KOPT-K1 (cell line): Measurements from ENCODE around the gene AP5M1.
"Not testable (repeated sequence)": the region's sequence is repeated elsewhere in the genome, so short reads cannot be mapped to it uniquely, and the experiment has no call there.

Experiments
- H3K27ac ChIP-seq: fragments of 200-600 bp; sonication (generic); 2 replicates; pipeline ENCODE4 v1.5.1; 2016; ENCODE audit warnings: antibody characterized with exemption, mild to moderate bottlenecking, low read depth, low read length; ENCODE audit not compliant: poor library complexity, severe bottlenecking
- H3K36me3 ChIP-seq: fragments of 200-600 bp; sonication (generic); 2 replicates; pipeline ENCODE4 v1.5.1; 2017; ENCODE audit warnings: antibody characterized with exemption, mild to moderate bottlenecking, low read length, moderate library complexity; ENCODE audit not compliant: insufficient read depth
- H3K9me3 ChIP-seq: fragments of 200-600 bp; sonication (generic); 2 replicates; pipeline ENCODE4 v1.5.1; 2017; ENCODE audit warnings: antibody characterized with exemption, low read length, mild to moderate bottlenecking; ENCODE audit not compliant: insufficient read depth, poor library complexity, severe bottlenecking

AP5M1 gene

DNA sequence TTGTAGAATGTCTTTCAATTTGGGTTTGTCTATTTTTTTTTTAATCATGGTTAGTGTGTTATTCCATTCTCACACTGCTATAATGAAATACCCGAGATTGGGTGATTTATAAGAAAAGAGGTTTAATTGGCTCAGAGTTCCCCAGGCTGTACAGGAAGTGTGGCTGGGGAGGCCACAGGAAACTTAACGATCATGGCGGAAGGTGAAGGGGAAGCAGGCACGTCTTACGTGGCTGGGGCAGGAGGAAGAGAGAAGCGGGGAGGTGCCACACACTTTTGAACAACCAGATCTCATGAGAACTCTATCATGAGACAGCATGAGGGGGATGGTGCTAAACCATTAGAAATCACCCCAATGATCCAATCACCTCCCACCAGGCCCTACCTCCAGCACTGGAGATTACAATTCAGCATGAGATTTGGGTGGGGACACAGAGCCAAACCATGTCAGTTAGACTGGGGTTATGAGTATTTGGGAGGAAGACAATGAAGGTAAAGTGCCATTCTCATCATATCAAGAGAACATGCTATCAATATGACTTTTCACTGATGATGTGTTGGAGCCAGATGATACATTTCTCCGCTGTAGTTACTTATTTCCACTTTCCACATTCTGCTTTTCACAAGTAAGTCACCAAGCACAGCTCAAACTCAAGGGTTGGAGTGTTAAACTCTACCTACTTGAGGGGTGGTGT, 45.8 kb downstream of the AP5M1 start:
- Histone ChIP-seq H3K9me3 (no peaks in the 10 kb centered on the region), H3K27ac (no peak overlapping the region), H3K36me3 (no peaks in the 10 kb centered on the region)

DNA sequence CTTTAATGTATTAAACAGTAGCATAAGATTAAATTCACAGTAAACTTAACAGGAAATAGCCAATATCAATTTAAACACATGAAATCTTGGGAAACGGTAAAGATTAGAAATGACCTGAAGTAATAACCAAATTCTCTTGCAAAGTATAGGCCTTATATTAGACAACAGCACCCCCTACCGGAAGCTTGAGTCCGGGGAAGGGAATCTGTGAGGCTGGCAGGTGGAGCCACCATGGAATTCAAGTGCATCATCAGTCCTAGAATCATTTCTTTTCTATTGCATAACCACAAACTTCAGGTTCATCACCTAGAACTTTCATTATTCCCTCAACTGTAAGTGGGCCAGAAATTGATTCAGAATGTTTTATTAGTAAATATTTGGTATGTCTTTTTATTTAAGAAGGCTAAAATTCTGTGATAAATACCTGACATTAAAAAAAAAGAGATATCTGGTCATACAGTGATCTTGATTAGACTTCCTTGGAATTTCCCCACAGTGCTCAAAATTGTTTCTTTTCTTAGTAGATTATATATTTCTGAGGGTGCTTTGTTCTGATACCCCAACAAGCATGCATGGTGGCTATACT, 48.6 kb downstream of the AP5M1 start:
- H3K27ac ChIP-seq, result no peak overlapping the region
- no peaks in the 10 kb centered on the region for H3K36me3 ChIP-seq
- H3K9me3 ChIP-seq, result no peaks in the 10 kb centered on the region

DNA sequence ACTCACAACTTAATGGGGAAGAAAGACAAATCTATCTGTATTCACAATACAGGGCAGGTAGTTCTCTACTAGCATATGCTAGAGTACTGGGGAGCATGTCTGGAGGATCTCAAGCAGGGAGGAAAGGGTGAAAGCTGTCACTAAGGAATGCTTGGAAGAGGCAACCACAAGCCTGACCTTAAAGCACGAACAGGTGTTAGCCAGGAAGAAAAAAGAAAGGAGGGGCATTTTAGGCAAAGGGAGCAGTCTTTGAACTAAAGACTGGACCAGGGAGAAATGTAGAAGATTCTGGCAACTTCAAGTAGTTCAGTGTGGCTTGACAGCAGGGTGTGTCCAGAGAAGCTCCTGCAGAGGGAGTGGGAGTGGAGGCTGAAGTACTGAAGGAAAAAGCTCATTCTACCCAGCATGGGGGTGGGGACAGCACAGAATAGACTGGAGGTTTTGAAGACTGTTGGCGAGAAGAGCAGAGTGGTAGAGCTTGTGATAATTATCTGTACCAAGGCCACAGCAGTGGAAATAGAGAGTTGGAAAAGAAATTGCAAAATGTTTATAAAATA, 50.9 kb downstream of the AP5M1 start:
- no peaks in the 10 kb centered on the region for H3K36me3 ChIP-seq
- no peak overlapping the region for H3K27ac ChIP-seq
- H3K9me3 ChIP-seq, result no peaks in the 10 kb centered on the region

GRCh38 chr14:57323721-57324120, 55.0 kb downstream of the AP5M1 start:
- Histone ChIP-seq H3K27ac (no peak overlapping the region), H3K9me3 (no peaks in the 10 kb centered on the region), H3K36me3 (no peaks in the 10 kb centered on the region)

GRCh38 chr14:57326253-57326652, 57.5 kb downstream of the AP5M1 start:
- H3K36me3 ChIP-seq, result no peaks in the 10 kb centered on the region
- H3K27ac ChIP-seq, result no peak overlapping the region
- H3K9me3 ChIP-seq, result no peaks in the 10 kb centered on the region

GRCh38 chr14:57329833-57330232, 61.1 kb downstream of the AP5M1 start:
- Histone ChIP-seq H3K9me3 (peaks cover 5% of the 10 kb centered on the region), H3K27ac (no peak overlapping the region), H3K36me3 (no peaks in the 10 kb centered on the region)

- H3K9me3 ChIP-seq, result peaks cover 16% of the 10 kb centered on the region
- H3K36me3 ChIP-seq, H3K27ac ChIP-seq: not testable (repeated sequence)
Observed at GRCh38 chr14:57332475-57332874, 63.7 kb downstream of the AP5M1 start.

DNA sequence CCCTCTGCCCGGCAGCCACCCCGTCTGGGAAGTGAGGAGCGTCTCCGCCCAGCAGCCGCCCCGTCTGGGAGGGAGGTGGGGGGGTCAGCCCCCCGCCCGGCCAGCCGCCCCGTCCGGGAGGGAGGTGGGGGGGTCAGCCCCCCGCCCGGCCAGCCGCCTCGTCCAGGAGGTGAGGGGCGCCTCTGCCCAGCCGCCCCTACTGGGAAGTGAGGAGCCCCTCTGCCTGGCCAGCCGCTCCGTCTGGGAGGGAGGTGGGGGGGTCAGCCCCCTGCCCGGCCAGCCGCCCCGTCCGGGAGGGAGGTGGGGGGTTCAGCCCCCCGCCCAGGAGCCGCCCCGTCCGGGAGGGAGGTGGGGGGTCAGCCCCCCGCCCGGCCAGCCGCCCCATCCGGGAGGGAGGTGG, 65.0 kb downstream of the AP5M1 start:
- peaks cover 16% of the 10 kb centered on the region for H3K9me3 ChIP-seq

GRCh38 chr14:57343545-57344297, 75.0 kb downstream of the AP5M1 start:
- not testable (repeated sequence) for H3K36me3 ChIP-seq, H3K27ac ChIP-seq, H3K9me3 ChIP-seq

More for the DNA sequence above, 65.0 kb downstream of the AP5M1 start:
- H3K36me3 ChIP-seq, H3K27ac ChIP-seq: not testable (repeated sequence)

- Histone ChIP-seq H3K9me3 (no peaks in the 10 kb centered on the region), H3K36me3 (no peaks in the 10 kb centered on the region), H3K27ac (no peak overlapping the region)
Observed at GRCh38 chr14:57345106-57345505, 76.3 kb downstream of the AP5M1 start.

DNA sequence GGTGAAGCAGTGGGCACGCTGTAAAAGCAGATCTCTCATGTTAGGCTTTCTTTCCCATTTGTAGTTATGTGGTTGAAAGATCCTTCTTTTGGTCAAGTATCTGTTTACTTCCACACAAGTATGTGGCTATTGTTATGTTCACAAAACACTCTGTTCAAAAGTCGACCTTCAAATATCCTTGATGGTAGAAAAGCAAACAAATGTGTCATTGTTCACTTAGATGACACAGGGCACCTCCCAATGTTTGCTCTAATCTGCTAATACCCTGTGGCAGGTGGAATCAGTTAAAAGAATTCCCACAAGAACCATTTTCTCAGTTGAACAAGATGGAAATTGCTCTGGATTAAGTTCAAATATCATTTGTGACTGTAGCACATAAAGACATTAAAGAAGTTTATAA, 78.0 kb downstream of the AP5M1 start:
- Histone ChIP-seq H3K9me3 (no peaks in the 10 kb centered on the region), H3K27ac (no peak overlapping the region)

More for the DNA sequence above, 78.0 kb downstream of the AP5M1 start:
- no peaks in the 10 kb centered on the region for H3K36me3 ChIP-seq
